DOHH2 (cell line): Measurements from ENCODE around the gene S100Z.
"Not testable (repeated sequence)": the region's sequence is repeated elsewhere in the genome, so short reads cannot be mapped to it uniquely, and the experiment has no call there.

Experiments
- EZH2phosphoT487 ChIP-seq: fragments of 200-600 bp; sonication (generic); IDR thresholded peaks from 2 replicates; pipeline ENCODE4 v1.6.1; 2017; ENCODE audit warnings: borderline replicate concordance, mild to moderate bottlenecking, antibody characterized with exemption, low read length, moderate library complexity, mixed read lengths
- TF ChIP-seq, protein P1 (sequence below): fragments of 200-600 bp; sonication (generic); IDR thresholded peaks from one replicate; pipeline ENCODE4 v1.5.1; 2014; ENCODE audit warnings: antibody characterized with exemption, mild to moderate bottlenecking, low read depth, low read length; ENCODE audit not compliant: poor library complexity, severe bottlenecking

GRCh38 chr5:76853741-76854140, 3.9 kb downstream of the S100Z start:
- TF ChIP-seq EZH2phosphoT487, result not testable (repeated sequence)
- TF ChIP-seq, protein P1, sequence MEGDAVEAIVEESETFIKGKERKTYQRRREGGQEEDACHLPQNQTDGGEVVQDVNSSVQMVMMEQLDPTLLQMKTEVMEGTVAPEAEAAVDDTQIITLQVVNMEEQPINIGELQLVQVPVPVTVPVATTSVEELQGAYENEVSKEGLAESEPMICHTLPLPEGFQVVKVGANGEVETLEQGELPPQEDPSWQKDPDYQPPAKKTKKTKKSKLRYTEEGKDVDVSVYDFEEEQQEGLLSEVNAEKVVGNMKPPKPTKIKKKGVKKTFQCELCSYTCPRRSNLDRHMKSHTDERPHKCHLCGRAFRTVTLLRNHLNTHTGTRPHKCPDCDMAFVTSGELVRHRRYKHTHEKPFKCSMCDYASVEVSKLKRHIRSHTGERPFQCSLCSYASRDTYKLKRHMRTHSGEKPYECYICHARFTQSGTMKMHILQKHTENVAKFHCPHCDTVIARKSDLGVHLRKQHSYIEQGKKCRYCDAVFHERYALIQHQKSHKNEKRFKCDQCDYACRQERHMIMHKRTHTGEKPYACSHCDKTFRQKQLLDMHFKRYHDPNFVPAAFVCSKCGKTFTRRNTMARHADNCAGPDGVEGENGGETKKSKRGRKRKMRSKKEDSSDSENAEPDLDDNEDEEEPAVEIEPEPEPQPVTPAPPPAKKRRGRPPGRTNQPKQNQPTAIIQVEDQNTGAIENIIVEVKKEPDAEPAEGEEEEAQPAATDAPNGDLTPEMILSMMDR, result not testable (repeated sequence)
